ENCODE measurements around the gene NINJ1.

NINJ1 gene

GRCh38 chr9:93143830-93144530, 9.9 kb upstream of the NINJ1 start:
- Mint-ChIP-seq H3K27ac (peak overlapping the region; percentile 92), H3K27me3 (no peaks in the 10 kb centered on the region), H3K4me1 (peaks cover 73% of the 10 kb centered on the region), H3K4me3 (peak overlapping the region; percentile 54), H3K36me3 (peaks cover 10% of the 10 kb centered on the region), H3K9me3 (no peaks in the 10 kb centered on the region)

GRCh38 chr9:93141771-93142483, 7.9 kb upstream of the NINJ1 start:
- H3K4me1 Mint-ChIP-seq, result peaks cover 72% of the 10 kb centered on the region
- peaks cover 3% of the 10 kb centered on the region for H3K36me3 Mint-ChIP-seq
- no peaks in the 10 kb centered on the region for H3K9me3 Mint-ChIP-seq
- no peak overlapping the region for H3K4me3 Mint-ChIP-seq
- H3K27ac Mint-ChIP-seq, result no peak overlapping the region
- no peaks in the 10 kb centered on the region for H3K27me3 Mint-ChIP-seq

- Mint-ChIP-seq H3K27me3 (no peaks in the 10 kb centered on the region), H3K36me3 (no peaks in the 10 kb centered on the region), H3K9me3 (no peaks in the 10 kb centered on the region), H3K27ac (no peak overlapping the region), H3K4me3 (no peak overlapping the region), H3K4me1 (peaks cover 67% of the 10 kb centered on the region)
Observed at GRCh38 chr9:93139365-93140182, 5.5 kb upstream of the NINJ1 start.

GRCh38 chr9:93138171-93138764, 4.2 kb upstream of the NINJ1 start:
- H3K4me3 Mint-ChIP-seq, result no peak overlapping the region
- H3K4me1 Mint-ChIP-seq, result peaks cover 56% of the 10 kb centered on the region
- no peaks in the 10 kb centered on the region for H3K36me3 Mint-ChIP-seq
- H3K27me3 Mint-ChIP-seq, result no peaks in the 10 kb centered on the region
- no peaks in the 10 kb centered on the region for H3K9me3 Mint-ChIP-seq
- H3K27ac Mint-ChIP-seq, result peak overlapping the region; percentile 80

- H3K9me3 Mint-ChIP-seq, result no peaks in the 10 kb centered on the region
- H3K4me1 Mint-ChIP-seq, result peaks cover 59% of the 10 kb centered on the region
Observed at GRCh38 chr9:93137362-93137761, 3.3 kb upstream of the NINJ1 start.

GRCh38 chr9:93136011-93136440, 2.0 kb upstream of the NINJ1 start:
- Mint-ChIP-seq H3K36me3 (no peaks in the 10 kb centered on the region), H3K9me3 (no peaks in the 10 kb centered on the region), H3K27ac (no peak overlapping the region), H3K27me3 (no peaks in the 10 kb centered on the region), H3K4me3 (peak overlapping the region; percentile 42), H3K4me1 (peaks cover 60% of the 10 kb centered on the region)

More at GRCh38 chr9:93137362-93137761, 3.3 kb upstream of the NINJ1 start:
- H3K36me3 Mint-ChIP-seq, result no peaks in the 10 kb centered on the region
- no peak overlapping the region for H3K27ac Mint-ChIP-seq
- no peaks in the 10 kb centered on the region for H3K27me3 Mint-ChIP-seq
- H3K4me3 Mint-ChIP-seq, result no peak overlapping the region

GRCh38 chr9:93134740-93135444, 841 bp upstream of the NINJ1 start:
- Mint-ChIP-seq H3K4me1 (peaks cover 60% of the 10 kb centered on the region), H3K4me3 (peak overlapping the region; percentile 90), H3K27ac (peak overlapping the region; percentile 95), H3K27me3 (no peaks in the 10 kb centered on the region), H3K9me3 (no peaks in the 10 kb centered on the region), H3K36me3 (no peaks in the 10 kb centered on the region)

GRCh38 chr9:93133681-93134014, 403 bp downstream of the NINJ1 start:
- Mint-ChIP-seq H3K36me3 (no peaks in the 10 kb centered on the region), H3K27ac (peak overlapping the region; percentile 82)

GRCh38 chr9:93132946-93133680, 938 bp downstream of the NINJ1 start:
- peak overlapping the region; percentile 93 for H3K4me3 Mint-ChIP-seq
- H3K4me1 Mint-ChIP-seq, result peaks cover 61% of the 10 kb centered on the region
- no peaks in the 10 kb centered on the region for H3K36me3 Mint-ChIP-seq
- H3K27ac Mint-ChIP-seq, result peak overlapping the region; percentile 82
- no peaks in the 10 kb centered on the region for H3K27me3 Mint-ChIP-seq
- no peaks in the 10 kb centered on the region for H3K9me3 Mint-ChIP-seq

More at GRCh38 chr9:93133681-93134014, 403 bp downstream of the NINJ1 start:
- peak overlapping the region; percentile 93 for H3K4me3 Mint-ChIP-seq
- H3K4me1 Mint-ChIP-seq, result peaks cover 61% of the 10 kb centered on the region
- no peaks in the 10 kb centered on the region for H3K27me3 Mint-ChIP-seq
- no peaks in the 10 kb centered on the region for H3K9me3 Mint-ChIP-seq

GRCh38 chr9:93132287-93132927, 1.6 kb downstream of the NINJ1 start:
- Mint-ChIP-seq H3K27me3 (no peaks in the 10 kb centered on the region), H3K27ac (peak overlapping the region; percentile 82), H3K4me3 (peak overlapping the region; percentile 93), H3K36me3 (no peaks in the 10 kb centered on the region), H3K9me3 (no peaks in the 10 kb centered on the region), H3K4me1 (peaks cover 61% of the 10 kb centered on the region)

GRCh38 chr9:93131599-93132286, 2.3 kb downstream of the NINJ1 start:
- Mint-ChIP-seq H3K9me3 (no peaks in the 10 kb centered on the region), H3K27ac (peak overlapping the region; percentile 70), H3K36me3 (no peaks in the 10 kb centered on the region), H3K27me3 (no peaks in the 10 kb centered on the region), H3K4me1 (peaks cover 68% of the 10 kb centered on the region), H3K4me3 (peak overlapping the region; percentile 93)

- Mint-ChIP-seq H3K9me3 (no peaks in the 10 kb centered on the region), H3K27me3 (no peaks in the 10 kb centered on the region), H3K27ac (peak overlapping the region; percentile 12), H3K36me3 (no peaks in the 10 kb centered on the region), H3K4me3 (peak overlapping the region; percentile 93), H3K4me1 (peaks cover 75% of the 10 kb centered on the region)
Observed at GRCh38 chr9:93130861-93131481, 3.1 kb downstream of the NINJ1 start.

All from activated naive CD4-positive, alpha-beta T cell treated with anti-CD3 and anti-CD28 coated beads, Interleukin-2, amount 50 U/mL, for 24 hours (primary cell).